Esophagus muscularis mucosa (tissue), 4 donors: Measurements from ENCODE around the gene C1QA. TPM values are rescaled to one million over a fixed set of nuclear protein-coding genes. Genes with fewer than 3 reads are reported as not detected.
"Not testable (repeated sequence)": the region's sequence is repeated elsewhere in the genome, so short reads cannot be mapped to it uniquely, and the experiment has no call there.

Source experiments
- DNase-seq: peaks from one replicate; pipeline ENCODE4 v3.0.0-alpha.2; 2017; ENCODE audit errors: extremely low spot score
- H3K27ac ChIP-seq, 4 donors: fragments of 200-600 bp; sonication (generic); replicated peaks in 1 of 4; 1 replicate in 3 of 4; 2 replicates in 1 of 4; pipeline ENCODE4 v1.5.1; 2016 to 2019; ENCODE audit warnings: mild to moderate bottlenecking in 1 of 4
- H3K27me3 ChIP-seq, 4 donors: fragments of 200-600 bp; sonication (generic); one replicate each; pipeline versions ENCODE4 v1.5.1 to v1.6.0; 2016 to 2019
- H3K36me3 ChIP-seq, 4 donors: fragments of 200-600 bp; sonication (generic); one replicate each; pipeline ENCODE4 v1.5.1; 2016 to 2019
- H3K4me1 ChIP-seq, 4 donors: fragments of 200-600 bp; sonication (generic); one replicate each; pipeline ENCODE4 v1.5.1; 2016 to 2019
- H3K4me3 ChIP-seq, 4 donors: fragments of 200-600 bp; sonication (generic); 1 replicate in 2 of 4; 2 replicates in 2 of 4; pipeline ENCODE4 v1.5.1; 2016 to 2019; ENCODE audit warnings: mild to moderate bottlenecking in 4 of 4, moderate library complexity in 1 of 4
- H3K9me3 ChIP-seq, 4 donors: fragments of 200-600 bp; sonication (generic); 1 replicate in 3 of 4; 2 replicates in 1 of 4; pipeline ENCODE4 v1.5.1; 2016 to 2019
- CTCF ChIP-seq, 3 experiments: fragments of 200-600 bp in 2 of 3; fragments of 450-650 bp in 1 of 3; sonication (generic) in 2 of 3; IDR thresholded peaks; one replicate each; pipeline ENCODE4 v1.5.1; 2017 to 2019; ENCODE audit warnings: antibody characterized with exemption in 3 of 3, mild to moderate bottlenecking in 2 of 3, moderate library complexity in 1 of 3
- EP300 ChIP-seq: sonication (generic); formaldehyde crosslinking; IDR thresholded peaks from one replicate; pipeline ENCODE4 v1.6.1; 2017; ENCODE audit warnings: antibody characterized with exemption
- POLR2A ChIP-seq: fragments of 450-650 bp; IDR thresholded peaks from one replicate; pipeline ENCODE4 v1.6.1; 2017; ENCODE audit warnings: antibody characterized with exemption, moderate library complexity, mild to moderate bottlenecking, low read depth
- POLR2AphosphoS5 ChIP-seq, 2 donors: sonication (generic); formaldehyde crosslinking; IDR thresholded peaks; one replicate each; pipeline ENCODE4 v1.6.1; 2017; ENCODE audit warnings: antibody characterized with exemption in 2 of 2
- whole genome bisulfite sequencing: methylation state at CpG from one replicate; pipeline ENCODE4 v1.1.5; 2018; 5-methylcytosine and 5-hydroxymethylcytosine counted together
- intact Hi-C: fragments of 100-400 bp; cut with DNase I; formaldehyde crosslinking; loops from one replicate; pipeline ENCODE4 v1.15.1; 2023
- total RNA-seq, 4 donors: library from RNA; depleted of rRNA; stranded (reverse); fragments of >200 nt; gene quantifications; one replicate each; pipeline versions ENCODE4 v1.1.0 to v1.2.1, GENCODE V29; 2016

The C1QA gene
- total RNA-seq, 4 donors from 2014 or later = 132 to 359 (median 164) TPM

DNA sequence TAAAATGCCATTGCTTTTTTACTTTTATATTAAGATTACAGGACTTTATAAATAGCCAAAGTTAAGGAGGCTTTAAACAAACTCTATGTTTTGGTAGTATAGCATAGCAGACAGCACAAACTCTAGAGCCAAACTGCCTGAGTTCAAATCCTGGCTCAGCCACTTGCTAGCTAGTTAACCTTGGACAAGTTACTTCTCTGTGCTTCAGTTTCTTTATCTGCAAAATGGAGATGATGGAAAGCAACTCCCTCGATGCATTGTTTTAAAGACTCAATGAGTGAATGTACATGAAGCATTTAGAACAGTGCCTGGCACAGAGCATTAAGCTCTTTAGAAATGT lies 38.0 kb downstream of the C1QA start:
- Histone ChIP-seq H3K36me3 (no peaks in the 10 kb centered on the region), H3K4me3 (no peak overlapping the region), H3K27ac (no peak overlapping the region), H3K4me1 (no peaks in the 10 kb centered on the region), H3K27me3 (peaks cover 0 to 86% (median 11%) of the 10 kb centered on the region in 4 donors), H3K9me3 (no peaks in the 10 kb centered on the region)
- no peak for TF ChIP-seq EP300
- TF ChIP-seq POLR2AphosphoS5 (IDR thresholded peaks at IDR 0.05) = no peak
- TF ChIP-seq CTCF (IDR thresholded peaks at IDR 0.05) = no peak
- no peak for TF ChIP-seq POLR2A
- whole genome bisulfite sequencing = 61% methylated on average over 1 of the region's 1 CpG
- DNase-seq = no peak
- intact Hi-C loops = no loop called here

GRCh38 chr1:22676151-22676550 lies 39.7 kb downstream of the C1QA start:
- H3K27ac ChIP-seq, intact Hi-C loops, H3K36me3 ChIP-seq, H3K4me1 ChIP-seq, DNase-seq, H3K9me3 ChIP-seq, H3K4me3 ChIP-seq: not testable (repeated sequence)
- peaks cover 0 to 69% (median 11%) of the 10 kb centered on the region in 4 donors for H3K27me3 ChIP-seq
- WGBS = 93% methylated on average over 15 of the region's 15 CpGs

- no peak overlapping the region for H3K27ac ChIP-seq
- H3K36me3 ChIP-seq = no peaks in the 10 kb centered on the region
- H3K9me3 ChIP-seq = no peaks in the 10 kb centered on the region
- H3K4me1 ChIP-seq = no peaks in the 10 kb centered on the region
- H3K4me3 ChIP-seq = no peak overlapping the region
- 81% methylated on average over 33 of the region's 37 CpGs for WGBS
- peaks cover 0 to 62% (median 11%) of the 10 kb centered on the region in 4 donors for H3K27me3 ChIP-seq
- DNase-seq = no peak
- intact Hi-C loops = no loop called here
- no peak for TF ChIP-seq POLR2A
- no peak for TF ChIP-seq EP300
- TF ChIP-seq POLR2AphosphoS5 (IDR thresholded peaks at IDR 0.05) = no peak
- no peak for TF ChIP-seq CTCF (IDR thresholded peaks at IDR 0.05)
Observed at GRCh38 chr1:22676916-22677583, 40.6 kb downstream of the C1QA start.

GRCh38 chr1:22677931-22678896 lies 41.8 kb downstream of the C1QA start:
- no peaks in the 10 kb centered on the region for H3K36me3 ChIP-seq
- no peak overlapping the region for H3K27ac ChIP-seq
- intact Hi-C loops = no loop called here
- H3K4me3 ChIP-seq = no peak overlapping the region
- H3K9me3 ChIP-seq = no peaks in the 10 kb centered on the region
- H3K27me3 ChIP-seq = peaks cover 0 to 55% (median 8%) of the 10 kb centered on the region in 4 donors
- 77% methylated on average over 13 of the region's 13 CpGs for WGBS
- no peak for DNase-seq
- H3K4me1 ChIP-seq = no peaks in the 10 kb centered on the region
- TF ChIP-seq CTCF (IDR thresholded peaks at IDR 0.05) (no peak), EP300 (no peak), POLR2A (no peak), POLR2AphosphoS5 (IDR thresholded peaks at IDR 0.05) (no peak)

- no peaks in the 10 kb centered on the region for H3K9me3 ChIP-seq
- TF ChIP-seq POLR2AphosphoS5 (IDR thresholded peaks at IDR 0.05) = no peak
- TF ChIP-seq EP300 = no peak
- TF ChIP-seq CTCF (IDR thresholded peaks at IDR 0.05) = no peak
- TF ChIP-seq POLR2A = no peak
- no peak overlapping the region for H3K27ac ChIP-seq
- peaks cover 0 to 50% (median 0%) of the 10 kb centered on the region in 4 donors for H3K27me3 ChIP-seq
- peaks cover 0 to 5% (median 3%) of the 10 kb centered on the region in 4 donors for H3K4me1 ChIP-seq
- 81% methylated on average over 9 of the region's 9 CpGs for WGBS
- no peak for DNase-seq
- intact Hi-C loops = no loop called here
- H3K4me3 ChIP-seq = no peak overlapping the region
- no peaks in the 10 kb centered on the region for H3K36me3 ChIP-seq
Observed at GRCh38 chr1:22680726-22681125, 44.3 kb downstream of the C1QA start.
